Inflammatory macrophage treated with lipopolysaccharide for 1 hour (primary cell): ENCODE data around the gene TIGAR.

Experiments
- DNase-seq, 2 donors: peaks; one replicate each; pipeline ENCODE4 v3.0.0-alpha.2; 2020 to 2022

The TIGAR gene

DNA sequence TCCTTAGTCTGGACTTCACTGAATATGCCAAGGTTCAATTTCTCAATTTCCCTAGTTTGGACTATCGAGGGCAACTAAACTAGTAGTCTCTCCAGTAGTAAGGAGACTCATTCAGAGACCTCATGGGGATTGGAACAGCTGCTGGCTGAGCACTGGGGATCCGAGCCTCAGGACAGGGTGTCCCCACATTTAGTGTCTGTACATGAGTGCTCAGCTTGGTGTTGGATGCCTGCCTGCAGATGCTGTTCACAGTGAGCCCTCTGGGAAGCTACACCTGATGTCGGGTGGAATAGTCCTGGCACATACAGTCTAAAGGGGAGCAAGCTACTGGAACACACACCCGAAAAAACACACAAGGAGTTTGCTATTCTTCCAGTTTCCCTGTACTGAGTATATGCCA lies 59.3 kb downstream of the TIGAR start:
- DNase-seq: no peak

DNA sequence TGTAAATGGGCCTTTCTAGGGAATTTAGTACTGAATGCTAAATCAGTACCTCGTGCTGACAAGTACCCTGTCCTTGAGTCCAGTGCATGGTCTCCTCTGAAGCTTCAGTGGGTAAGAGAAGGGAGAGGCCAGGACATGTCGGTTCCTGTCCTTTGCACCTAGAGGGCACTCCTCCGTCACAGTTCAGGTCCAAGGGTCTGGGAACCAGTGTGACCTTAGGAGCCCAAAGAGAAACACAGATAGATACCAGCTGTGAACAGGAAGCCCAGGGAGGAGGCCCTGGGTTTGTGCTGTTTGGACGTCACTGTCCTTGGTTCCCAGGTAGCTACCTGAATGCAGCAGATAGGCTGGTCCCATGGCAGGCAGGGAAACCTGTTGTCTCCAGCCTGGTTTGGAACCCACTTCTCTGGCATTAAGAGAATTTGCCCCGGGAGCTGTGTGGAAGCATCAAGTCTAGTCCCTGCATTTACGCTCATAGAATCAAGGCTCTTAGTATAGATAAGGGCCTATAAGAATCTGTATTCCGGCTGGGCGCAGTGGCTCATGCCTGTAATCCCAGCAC lies 62.4 kb downstream of the TIGAR start:
- DNase-seq: no peak

DNA sequence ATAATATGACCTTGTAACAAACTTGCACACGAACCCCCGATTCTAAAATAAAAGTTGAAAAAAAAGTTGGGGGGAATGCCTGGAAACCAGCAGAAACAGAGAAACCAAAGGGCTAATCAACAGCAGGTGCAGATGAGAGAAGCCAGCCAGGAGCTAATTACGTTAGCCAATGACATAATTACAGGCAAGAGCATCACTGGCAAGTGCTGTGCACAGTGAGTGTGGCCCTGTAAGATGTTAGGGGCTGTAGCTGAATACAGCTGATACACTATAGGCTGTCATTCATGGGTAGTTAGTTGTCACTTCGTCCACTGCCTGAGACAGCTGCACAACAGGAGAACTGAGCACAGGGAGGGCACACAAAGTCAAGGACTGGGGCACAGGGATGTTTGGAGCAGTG lies 65.8 kb downstream of the TIGAR start:
- DNase-seq: no peak

DNA sequence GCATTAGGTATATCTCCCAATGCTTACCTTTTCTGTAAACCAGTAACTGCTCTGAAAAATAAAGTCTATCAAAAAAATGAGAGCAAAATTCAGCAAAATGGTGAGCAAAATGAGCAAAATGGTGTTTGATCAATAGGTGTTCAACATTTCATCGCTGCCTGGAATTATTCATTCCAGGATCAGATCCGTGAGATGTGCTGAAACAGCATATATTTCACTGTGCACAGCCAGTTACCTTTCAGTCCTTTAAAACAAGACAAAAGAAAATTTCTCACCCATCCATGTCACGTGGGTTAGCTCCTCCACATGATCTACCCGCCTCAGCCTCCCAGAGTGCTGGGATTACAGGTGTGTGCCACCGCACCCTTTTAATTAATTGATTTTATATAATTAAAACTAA lies 66.6 kb downstream of the TIGAR start:
- no peak for DNase-seq

DNA sequence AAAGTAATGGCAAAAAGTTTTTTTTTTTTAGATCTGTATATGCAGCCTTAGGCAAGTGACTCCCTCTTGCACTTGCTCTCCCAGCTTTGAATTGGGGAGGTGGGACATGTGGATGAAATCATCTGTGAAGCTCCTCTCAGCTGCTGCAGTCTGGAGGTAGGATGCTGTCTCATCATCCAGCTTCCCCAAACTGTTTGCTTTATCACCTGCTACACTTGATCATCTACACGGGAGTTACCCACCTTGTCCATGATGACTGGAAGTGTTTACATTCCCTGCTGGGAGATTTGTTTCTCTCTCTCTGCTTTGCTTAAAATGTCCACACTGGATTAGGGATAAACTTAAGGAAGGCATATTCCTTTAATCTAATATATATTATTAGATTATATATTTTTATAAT lies 67.0 kb downstream of the TIGAR start:
- no peak for DNase-seq

DNA sequence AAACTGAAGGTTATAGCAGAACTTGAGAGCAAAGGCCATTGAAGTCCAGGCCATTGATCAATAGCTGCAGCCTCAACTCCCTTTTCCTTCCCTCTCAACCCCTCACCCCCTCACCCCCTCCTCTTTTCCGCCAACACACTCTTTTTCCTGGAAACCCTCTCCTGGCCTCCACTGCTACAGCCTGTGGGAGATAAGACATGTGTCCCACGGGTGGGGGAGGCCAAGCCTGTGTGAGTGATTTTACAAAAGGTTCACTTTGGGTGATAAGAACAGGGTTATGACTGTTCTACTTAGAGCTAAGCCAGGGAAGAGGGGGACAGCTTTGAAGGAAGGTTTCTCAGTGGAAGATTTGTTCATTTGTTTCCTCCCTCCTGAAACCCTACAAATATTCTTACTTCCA lies 67.6 kb downstream of the TIGAR start:
- DNase-seq: no peak

DNA sequence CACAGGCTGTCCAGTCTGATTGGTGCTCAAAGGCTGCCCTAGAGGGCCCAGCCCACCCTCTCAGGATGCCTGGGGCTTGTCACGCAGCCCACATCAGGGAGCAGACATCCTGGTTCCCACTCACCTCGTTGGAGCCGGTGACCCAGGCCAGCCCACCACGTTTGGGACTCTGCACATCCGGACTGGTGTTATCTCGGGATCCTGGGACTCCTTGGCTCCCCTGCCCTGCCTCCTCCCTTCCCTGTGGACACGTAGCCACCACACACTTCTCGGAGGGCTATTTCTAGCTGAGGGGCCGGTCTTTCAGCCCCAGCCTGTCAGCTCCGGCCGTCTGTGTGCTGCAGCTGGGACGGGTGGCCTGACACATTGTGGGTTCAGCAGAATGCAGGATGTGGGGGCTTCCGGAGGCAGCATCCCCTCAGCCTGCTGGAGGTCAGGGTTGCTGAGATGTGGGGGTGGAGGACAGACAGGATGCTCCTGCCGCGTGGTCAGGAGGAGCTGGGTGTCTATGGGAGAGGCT lies 71.3 kb downstream of the TIGAR start:
- DNase-seq: no peak

DNA sequence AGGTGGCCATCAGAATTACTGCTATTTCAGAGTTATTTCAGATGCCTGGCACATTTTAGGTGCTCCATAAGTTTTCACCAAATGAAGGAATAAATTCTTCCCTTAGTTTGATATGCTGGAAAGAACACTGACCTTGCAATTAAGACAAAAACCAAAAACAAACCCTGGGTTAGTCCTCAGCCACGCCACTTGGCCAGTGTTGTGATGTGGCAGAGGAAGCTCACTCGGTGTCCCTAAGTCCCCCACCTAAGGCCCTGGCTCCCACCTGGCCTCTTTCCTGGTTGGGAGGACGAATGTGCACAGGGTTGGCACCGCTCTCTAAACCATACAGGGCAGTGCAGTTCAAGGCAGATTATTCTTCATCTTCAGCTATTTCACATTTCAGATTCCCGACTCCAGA lies 72.2 kb downstream of the TIGAR start:
- DNase-seq: no peak

DNA sequence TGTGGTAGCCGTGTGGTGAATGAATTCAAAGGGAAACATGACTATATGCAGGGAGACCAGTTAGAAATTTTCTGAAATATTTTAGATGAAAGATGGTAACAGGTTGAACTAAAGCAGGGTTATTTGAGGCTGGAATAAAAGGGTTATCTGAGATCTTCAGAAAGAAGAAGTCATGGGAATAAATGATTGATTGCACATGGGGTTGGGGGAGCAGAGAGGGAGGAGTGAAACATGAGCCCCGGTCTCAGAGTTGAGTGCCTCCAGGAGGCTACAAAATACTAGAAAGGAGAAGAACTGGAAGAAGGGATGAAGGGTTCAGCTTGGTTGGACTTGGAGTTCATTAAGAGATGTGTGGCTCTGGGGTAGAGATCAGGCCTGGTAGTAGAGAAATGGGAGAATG lies 74.8 kb downstream of the TIGAR start:
- DNase-seq: no peak

DNA sequence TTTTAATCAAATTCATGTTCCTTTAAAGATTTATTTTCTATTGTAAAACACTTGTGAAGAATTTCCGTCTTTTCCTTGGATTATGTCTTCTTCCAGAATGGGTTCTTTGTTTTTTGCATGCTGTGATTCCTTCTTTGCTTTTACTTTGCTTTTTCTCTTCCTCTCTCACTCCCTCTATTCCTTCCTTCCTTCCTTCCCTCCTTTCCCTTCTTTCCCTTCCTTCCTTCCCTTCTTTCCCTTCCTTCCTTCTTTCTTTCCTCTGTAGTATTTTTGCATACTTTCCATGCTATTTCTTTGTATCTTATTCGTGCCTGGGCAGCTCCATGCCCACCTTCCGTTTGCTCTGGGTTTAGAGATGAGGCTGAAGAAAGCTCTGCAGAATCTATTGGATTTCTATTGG lies 80.1 kb downstream of the TIGAR start:
- no peak for DNase-seq

DNA sequence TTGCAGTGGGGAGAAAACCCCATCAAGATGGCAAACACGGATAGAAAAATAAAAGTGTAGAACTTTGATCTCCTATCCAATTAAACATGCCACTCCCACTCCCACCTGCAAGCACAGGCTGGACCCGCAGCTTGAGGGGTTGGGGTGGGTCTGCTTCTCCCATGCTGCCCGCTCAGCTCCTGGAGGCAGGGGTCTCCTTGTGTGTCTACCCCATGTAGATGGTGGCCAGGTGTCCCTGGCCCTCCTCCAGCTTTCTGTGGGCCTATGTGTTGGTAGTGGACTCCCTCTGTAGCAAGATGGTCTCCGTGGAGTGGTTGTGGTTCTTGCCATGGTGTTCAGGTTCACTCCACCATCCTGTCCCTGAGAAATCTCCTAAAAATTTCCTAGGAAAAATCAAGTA lies 82.0 kb downstream of the TIGAR start:
- DNase-seq: no peak
